ENCODE measurements around the gene F2RL2.

Gene F2RL2

GRCh38 chr5:76583163-76584047 is 39.8 kb downstream of the F2RL2 start:
- Histone ChIP-seq H3K79me2 (ENCODE audit: control insufficient read depth, low read length) (no peaks in the 10 kb centered on the region), H3K9me3 (ENCODE audit: control insufficient read depth, insufficient read depth, low read length) (no peaks in the 10 kb centered on the region), H3K4me1 (ENCODE audit: control insufficient read depth, low read length) (peaks cover 22% of the 10 kb centered on the region), H3K27me3 (ENCODE audit: control insufficient read depth, low read length) (no peaks in the 10 kb centered on the region), H3F3A (ENCODE audit: control insufficient read depth, insufficient read depth) (peaks cover 3% of the 10 kb centered on the region; the same call in 1 of the 2 replicates), H3K36me3 (ENCODE audit: control insufficient read depth, low read length) (no peaks in the 10 kb centered on the region), H4K20me1 (ENCODE audit: control insufficient read depth, insufficient read depth, low read depth, low read length) (no peaks in the 10 kb centered on the region), H3K9me2 (replicated peaks; ENCODE audit: control insufficient read depth, low read length) (no peaks in the 10 kb centered on the region), H3K4me3 (ENCODE audit: low read length) (no peak overlapping the region), H3K4me2 (ENCODE audit: low read length) (no peak overlapping the region), H3K27ac (ENCODE audit: low read depth, low read length) (no peak overlapping the region)
- TF ChIP-seq CTCF (IDR thresholded peaks at IDR 0.05; ENCODE audit: low read depth, low read length, poor library complexity, severe bottlenecking) (peak; percentile 27), EZH2phosphoT487 (IDR thresholded peaks at IDR 0.05; ENCODE audit: borderline replicate concordance, low read length) (no peak)

- Histone ChIP-seq H3K36me3 (ENCODE audit: control insufficient read depth, low read length) (no peaks in the 10 kb centered on the region), H3K27me3 (ENCODE audit: control insufficient read depth, low read length) (no peaks in the 10 kb centered on the region), H4K20me1 (ENCODE audit: control insufficient read depth, insufficient read depth, low read depth, low read length) (no peaks in the 10 kb centered on the region), H3K4me2 (ENCODE audit: low read length) (peak overlapping the region; percentile 31), H3K4me3 (ENCODE audit: low read length) (no peak overlapping the region), H3K9me3 (ENCODE audit: control insufficient read depth, insufficient read depth, low read length) (no peaks in the 10 kb centered on the region), H3K27ac (ENCODE audit: low read depth, low read length) (no peak overlapping the region), H3K4me1 (ENCODE audit: control insufficient read depth, low read length) (peaks cover 22% of the 10 kb centered on the region), H3K9me2 (replicated peaks; ENCODE audit: control insufficient read depth, low read length) (no peaks in the 10 kb centered on the region), H3F3A (ENCODE audit: control insufficient read depth, insufficient read depth) (peaks cover 3% of the 10 kb centered on the region; the same call in 1 of the 2 replicates), H3K79me2 (ENCODE audit: control insufficient read depth, low read length) (no peaks in the 10 kb centered on the region)
- no peak for TF ChIP-seq EZH2phosphoT487 (IDR thresholded peaks at IDR 0.05; ENCODE audit: borderline replicate concordance, low read length)
- TF ChIP-seq CTCF (IDR thresholded peaks at IDR 0.05; ENCODE audit: low read depth, low read length, poor library complexity, severe bottlenecking), result no peak
Observed at GRCh38 chr5:76582230-76583162, 40.7 kb downstream of the F2RL2 start.

- no peak overlapping the region for H3K4me3 ChIP-seq (ENCODE audit: low read length)
- no peaks in the 10 kb centered on the region for H3K9me2 ChIP-seq (replicated peaks; ENCODE audit: control insufficient read depth, low read length)
- H3K27ac ChIP-seq (ENCODE audit: low read depth, low read length), result no peak overlapping the region
- H3F3A ChIP-seq (ENCODE audit: control insufficient read depth, insufficient read depth), result peaks cover 5% of the 10 kb centered on the region; the same call in 1 of the 2 replicates
- no peak overlapping the region for H3K4me2 ChIP-seq (ENCODE audit: low read length)
- H4K20me1 ChIP-seq (ENCODE audit: control insufficient read depth, insufficient read depth, low read depth, low read length), result no peaks in the 10 kb centered on the region
- H3K9me3 ChIP-seq (ENCODE audit: control insufficient read depth, insufficient read depth, low read length), result no peaks in the 10 kb centered on the region
- TF ChIP-seq EZH2phosphoT487 (IDR thresholded peaks at IDR 0.05; ENCODE audit: borderline replicate concordance, low read length), result no peak
- no peak for TF ChIP-seq CTCF (IDR thresholded peaks at IDR 0.05; ENCODE audit: low read depth, low read length, poor library complexity, severe bottlenecking)
- H3K4me1 ChIP-seq (ENCODE audit: control insufficient read depth, low read length), result peaks cover 22% of the 10 kb centered on the region
- H3K36me3 ChIP-seq (ENCODE audit: control insufficient read depth, low read length), result no peaks in the 10 kb centered on the region; the same call in 1 of the 2 replicates
- no peaks in the 10 kb centered on the region for H3K27me3 ChIP-seq (ENCODE audit: control insufficient read depth, low read length)
- no peaks in the 10 kb centered on the region for H3K79me2 ChIP-seq (ENCODE audit: control insufficient read depth, low read length)
Observed at GRCh38 chr5:76580981-76581380, 42.2 kb downstream of the F2RL2 start.
